Psoas muscle (tissue), 8 donors: ENCODE results near the gene FMC1. TPM values are rescaled to one million over a fixed set of nuclear protein-coding genes. Genes with fewer than 3 reads are reported as not detected.

ENCODE experiments used
- ATAC-seq, 4 donors: fragments of 200-7000 bp; cut with Tn5 transposase; one replicate each; pipeline ENCODE4 v1.9.1; 2020; ENCODE audit warnings: moderate library complexity in 3 of 4, mild to moderate bottlenecking in 2 of 4
- DNase-seq, 2 donors: peaks; one replicate each; pipeline ENCODE4 v3.0.0-alpha.2; 2020
- H3K27ac ChIP-seq: fragments of 200-600 bp; one replicate; pipeline ENCODE4 v1.8.0; 2022
- H3K27me3 ChIP-seq, 3 donors: fragments of 200-600 bp in 1 of 3; one replicate each; pipeline versions ENCODE4 v1.6.1 to v1.8.0; 2013 to 2022; ENCODE audit warnings: low read length in 2 of 3, mild to moderate bottlenecking in 2 of 3, moderate library complexity in 1 of 3; ENCODE audit not compliant: insufficient read depth in 3 of 3
- H3K36me3 ChIP-seq, 2 donors: fragments of 200-600 bp in 1 of 2; one replicate each; pipeline versions ENCODE4 v1.6.1 to v1.8.0; 2013 to 2022; ENCODE audit warnings: low read depth in 1 of 2, mild to moderate bottlenecking in 1 of 2, moderate library complexity in 1 of 2; ENCODE audit not compliant: insufficient read depth in 1 of 2
- H3K4me1 ChIP-seq: fragments of 200-600 bp; one replicate; pipeline ENCODE4 v1.8.0; 2022
- H3K4me3 ChIP-seq: fragments of 200-600 bp; one replicate; pipeline ENCODE4 v1.8.0; 2022; ENCODE audit warnings: mild to moderate bottlenecking
- H3K9me3 ChIP-seq: fragments of 200-600 bp; one replicate; pipeline ENCODE4 v1.8.0; 2022
- CTCF ChIP-seq: fragments of 200-600 bp; IDR thresholded peaks from one replicate; pipeline ENCODE4 v1.8.0; 2022; ENCODE audit warnings: antibody characterized with exemption
- WGBS, 3 donors: extraction: QIAGEN DNeasy Blood & Tissue Kit; methylation state at CpG; one replicate each; pipeline versions ENCODE4 v1.1.6 to v1.1.7; 2013; 5-methylcytosine and 5-hydroxymethylcytosine counted together
- intact Hi-C, 2 donors: fragments of 100-400 bp; cut with DNase I; formaldehyde crosslinking; loops; one replicate each; pipeline versions ENCODE4 v1.11.0 to v1.14.2; 2022
- polyA plus RNA-seq, 3 donors: library from polyadenylated mRNA; stranded (reverse); fragments of 200-250 nt; gene quantifications; one replicate each; pipeline ENCODE4 v1.2.3, GENCODE V29; 2013
- total RNA-seq, 4 donors: library from RNA; stranded (reverse); fragmentation: NEBNext Ultra II Directional in 2 of 4; extraction: Animal tissue kit (Norgen Biotek cat#: 25700) in 2 of 4; gene quantifications; one replicate each; pipeline versions ENCODE4 v1.2.1 to v1.2.4, GENCODE V29; 2021 to 2023
- donor health status: healthy with polysubstance abuse.
- donor health status: DM: no; HTN: no; CAD: no; lungs with moderate emphysema.
- donor health status: Bipolar disorder and iron deficiency.
- donor health status: healthy.
- donor health status: DM: yes; HTN: yes; CAD: no.
- donor health status: DM: no; HTN: no; CAD: no.
- donor health status: DM: no; HTN: no; CAD: no.
- donor health status: DM: yes; HTN: yes; CAD: no.

FMC1 gene
- total and polyA plus RNA-seq, 7 donors = 21.3 to 50.4 (median 32.1) TPM

GRCh38 chr7:139358541-139359365 is 17.6 kb downstream of the FMC1 start:
- no peak for TF ChIP-seq CTCF
- Histone ChIP-seq H3K36me3 (no peaks in the 10 kb centered on the region), H3K4me1 (peaks cover 28% of the 10 kb centered on the region), H3K27me3 (no peaks in the 10 kb centered on the region), H3K4me3 (peak overlapping the region; percentile 94), H3K27ac (peak overlapping the region; percentile 97), H3K9me3 (no peaks in the 10 kb centered on the region)
- 2 to 5% (median 3%) methylated on average over 38 to 39 of the region's 39 CpGs for WGBS, 3 donors
- ATAC-seq (peak; percentile 4 to 31 (median 14)), DNase-seq (peak in 1 of 2 donors; percentile 26)
- intact Hi-C loops = loop anchor here (1.0 to 2.0 kb wide), 2 partner anchors 18 kb away; partner anchors contain the start of gene FMC1 (in 1 of the 2)

- TF ChIP-seq CTCF = no peak
- peak within 1 kb of the TSS; percentile 97 for H3K27ac ChIP-seq
- ATAC-seq (peak; percentile 92 to 95 (median 94)), DNase-seq (peak; percentile 100)
- intact Hi-C loops = loop anchor here (1.0 to 2.0 kb wide), 2 partner anchors 19 kb away; partner anchors contain the start of gene FMC1 (in 1 of the 2)
- no peaks in the 10 kb centered on the region for H3K9me3 ChIP-seq
- H3K36me3 ChIP-seq = peaks cover 0 to 5% of the 10 kb centered on the region in 2 donors
- 0% methylated on average over 62 to 98 of the region's 98 CpGs for WGBS, 3 donors
- H3K27me3 ChIP-seq = no peaks in the 10 kb centered on the region
- peak within 1 kb of the TSS; percentile 94 for H3K4me3 ChIP-seq
- peaks cover 30% of the 10 kb centered on the region for H3K4me1 ChIP-seq
Observed at GRCh38 chr7:139359366-139360209, 18.5 kb downstream of the FMC1 start, which contains the start of gene LUC7L2. Gene LUC7L2 (plus strand): TSS chr7:139359894. CDS start chr7:139360262, 368 bp downstream.

- Histone ChIP-seq H3K27me3 (no peaks in the 10 kb centered on the region), H3K4me1 (peaks cover 32% of the 10 kb centered on the region), H3K27ac (peak overlapping the region; percentile 97), H3K9me3 (no peaks in the 10 kb centered on the region), H3K36me3 (peaks cover 2 to 12% of the 10 kb centered on the region in 2 donors), H3K4me3 (peak overlapping the region; percentile 94)
- no peak for TF ChIP-seq CTCF
- ATAC-seq = peak; percentile 82 to 84 (median 82)
- DNase-seq = peak; percentile 97 to 98
- 0% methylated on average over 44 to 47 of the region's 47 CpGs for WGBS, 3 donors
- intact Hi-C loops = no loop called here
Observed at GRCh38 chr7:139360210-139360947, 19.2 kb downstream of the FMC1 start.

GRCh38 chr7:139360948-139361307 is 19.8 kb downstream of the FMC1 start:
- H3K27me3 ChIP-seq = no peaks in the 10 kb centered on the region
- no peak for DNase-seq
- WGBS, 3 donors = 0 to 1% (median 0%) methylated on average over 2 of the region's 2 CpGs
- H3K36me3 ChIP-seq = peaks cover 4 to 18% of the 10 kb centered on the region in 2 donors
- H3K4me3 ChIP-seq = peak overlapping the region; percentile 94
- H3K9me3 ChIP-seq = no peaks in the 10 kb centered on the region
- intact Hi-C loops = no loop called here
- peak overlapping the region; percentile 97 for H3K27ac ChIP-seq
- no peak for TF ChIP-seq CTCF
- no peak for ATAC-seq
- H3K4me1 ChIP-seq = peaks cover 38% of the 10 kb centered on the region
